Measurements from ENCODE around the gene ALDH16A1. TPM values are rescaled to one million over a fixed set of nuclear protein-coding genes. Genes with fewer than 3 reads are reported as not detected.

Gene ALDH16A1
- total and polyA plus RNA-seq, 2 of the 4 experiments (the other 2 are of a cell fraction): 10.4 to 12.9 TPM

DNA sequence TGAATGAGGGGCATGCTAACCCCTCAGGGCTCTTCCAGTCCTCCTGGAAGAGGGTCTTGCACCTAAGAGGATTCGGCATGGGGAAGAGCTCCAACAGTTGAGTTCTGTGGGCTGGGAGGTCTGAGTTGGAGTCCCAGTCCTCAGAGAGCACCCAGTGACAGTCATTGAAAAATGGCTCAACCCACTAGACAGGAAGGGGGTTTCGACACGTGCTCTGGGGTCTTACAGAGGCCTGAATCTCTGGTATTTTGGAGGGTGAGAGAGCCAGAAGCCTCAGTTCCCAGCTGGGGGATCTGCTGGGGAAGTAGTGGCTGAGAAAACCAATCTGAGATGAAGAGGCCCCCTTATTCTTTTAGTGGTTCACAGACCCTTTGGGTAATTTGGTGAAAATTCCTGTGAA, 38.8 kb upstream of the ALDH16A1 start:
- TF ChIP-seq CHD1 (IDR thresholded peaks at IDR 0.05; ENCODE audit: low read depth, low read length): no peak
- no peak for TF ChIP-seq SMC3 (IDR thresholded peaks at IDR 0.05; ENCODE audit: low read depth, low read length)
- TF ChIP-seq, protein P1, sequence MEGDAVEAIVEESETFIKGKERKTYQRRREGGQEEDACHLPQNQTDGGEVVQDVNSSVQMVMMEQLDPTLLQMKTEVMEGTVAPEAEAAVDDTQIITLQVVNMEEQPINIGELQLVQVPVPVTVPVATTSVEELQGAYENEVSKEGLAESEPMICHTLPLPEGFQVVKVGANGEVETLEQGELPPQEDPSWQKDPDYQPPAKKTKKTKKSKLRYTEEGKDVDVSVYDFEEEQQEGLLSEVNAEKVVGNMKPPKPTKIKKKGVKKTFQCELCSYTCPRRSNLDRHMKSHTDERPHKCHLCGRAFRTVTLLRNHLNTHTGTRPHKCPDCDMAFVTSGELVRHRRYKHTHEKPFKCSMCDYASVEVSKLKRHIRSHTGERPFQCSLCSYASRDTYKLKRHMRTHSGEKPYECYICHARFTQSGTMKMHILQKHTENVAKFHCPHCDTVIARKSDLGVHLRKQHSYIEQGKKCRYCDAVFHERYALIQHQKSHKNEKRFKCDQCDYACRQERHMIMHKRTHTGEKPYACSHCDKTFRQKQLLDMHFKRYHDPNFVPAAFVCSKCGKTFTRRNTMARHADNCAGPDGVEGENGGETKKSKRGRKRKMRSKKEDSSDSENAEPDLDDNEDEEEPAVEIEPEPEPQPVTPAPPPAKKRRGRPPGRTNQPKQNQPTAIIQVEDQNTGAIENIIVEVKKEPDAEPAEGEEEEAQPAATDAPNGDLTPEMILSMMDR (conservative IDR thresholded peaks at IDR 0.05; ENCODE audit: low read depth, low read length): no peak
- TF ChIP-seq POLR2A (IDR thresholded peaks at IDR 0.05; ENCODE audit: low read depth, low read length): no peak
- no peak for TF ChIP-seq MAZ (IDR thresholded peaks at IDR 0.05; ENCODE audit: borderline replicate concordance, low read depth, low read length)
- no peak for TF ChIP-seq CEBPB (IDR thresholded peaks at IDR 0.05; ENCODE audit: low read depth, low read length)
- TF ChIP-seq FOS (IDR thresholded peaks at IDR 0.05; ENCODE audit: low read depth, low read length): no peak
- TF ChIP-seq, protein P2, sequence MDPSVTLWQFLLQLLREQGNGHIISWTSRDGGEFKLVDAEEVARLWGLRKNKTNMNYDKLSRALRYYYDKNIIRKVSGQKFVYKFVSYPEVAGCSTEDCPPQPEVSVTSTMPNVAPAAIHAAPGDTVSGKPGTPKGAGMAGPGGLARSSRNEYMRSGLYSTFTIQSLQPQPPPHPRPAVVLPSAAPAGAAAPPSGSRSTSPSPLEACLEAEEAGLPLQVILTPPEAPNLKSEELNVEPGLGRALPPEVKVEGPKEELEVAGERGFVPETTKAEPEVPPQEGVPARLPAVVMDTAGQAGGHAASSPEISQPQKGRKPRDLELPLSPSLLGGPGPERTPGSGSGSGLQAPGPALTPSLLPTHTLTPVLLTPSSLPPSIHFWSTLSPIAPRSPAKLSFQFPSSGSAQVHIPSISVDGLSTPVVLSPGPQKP (IDR thresholded peaks at IDR 0.05; ENCODE audit: borderline replicate concordance, low read depth, low read length): no peak
- no peak for TF ChIP-seq RAD21 (IDR thresholded peaks at IDR 0.05; ENCODE audit: low read length)
- no peak for TF ChIP-seq NFE2L2 (IDR thresholded peaks at IDR 0.05; ENCODE audit: low read depth, low read length)
- no peak for TF ChIP-seq RFX5 (IDR thresholded peaks at IDR 0.05; ENCODE audit: low read depth, low read length)
- TF ChIP-seq MXI1 (IDR thresholded peaks at IDR 0.05; ENCODE audit: borderline replicate concordance, low read depth, low read length): no peak
- Histone ChIP-seq H4K20me1 (ENCODE audit: insufficient read depth, low read length) (no peaks in the 10 kb centered on the region), H2AFZ (replicated peaks; ENCODE audit: low read length, poor library complexity) (no peak overlapping the region), H4K5ac (ENCODE audit: low read depth, low read length) (no peak overlapping the region), H3K14ac (replicated peaks; ENCODE audit: low read depth, low read length) (no peak overlapping the region), H3K9me3 (ENCODE audit: control insufficient read depth, insufficient read depth, low read length) (no peaks in the 10 kb centered on the region), H3K4me3 (ENCODE audit: insufficient read depth, low read depth, low read length) (no peak overlapping the region), H2BK15ac (ENCODE audit: low read depth, low read length) (no peak overlapping the region), H3K27ac (ENCODE audit: insufficient read depth, low read length) (no peak overlapping the region), H3K9ac (ENCODE audit: low read depth, low read length) (no peak overlapping the region), H2AK5ac (ENCODE audit: low read depth, low read length) (no peak overlapping the region), H3K27me3 (ENCODE audit: control insufficient read depth, insufficient read depth, low read length) (peaks cover 62% of the 10 kb centered on the region), H2BK120ac (ENCODE audit: low read depth, low read length) (no peak overlapping the region), H2BK20ac (ENCODE audit: low read depth, low read length) (no peak overlapping the region), H3K79me1 (ENCODE audit: low read depth in 1 of 2, low read length in 2 of 2) (no peaks in the 10 kb centered on the region), H3K9me1 (ENCODE audit: insufficient read depth, low read length) (no peaks in the 10 kb centered on the region), H4K8ac (ENCODE audit: low read depth in 2 of 2, low read length in 2 of 2) (no peak overlapping the region), H3K4ac (ENCODE audit: low read depth, low read length) (no peak overlapping the region), H3K23ac (ENCODE audit: low read depth, low read length) (no peak overlapping the region), H3K4me1 (ENCODE audit: control insufficient read depth, insufficient read depth, low read length) (no peaks in the 10 kb centered on the region), H3K56ac (ENCODE audit: extremely low read depth, insufficient read depth, low read length) (no peak overlapping the region), H2AK9ac (replicated peaks; ENCODE audit: low read depth, low read length, poor library complexity) (no peak overlapping the region), H3K36me3 (ENCODE audit: control insufficient read depth, insufficient read depth, low read length) (no peaks in the 10 kb centered on the region), H2BK5ac (ENCODE audit: low read depth, low read length, poor library complexity, severe bottlenecking) (no peak overlapping the region), H3K18ac (ENCODE audit: low read depth, low read length) (no peak overlapping the region), H3K4me2 (ENCODE audit: low read depth, low read length) (no peak overlapping the region), H4K91ac (ENCODE audit: insufficient read depth, low read depth, low read length) (no peak overlapping the region)
- ChIA-PET CTCF (no interaction called here), POLR2A (ENCODE audit: unreplicated experiment) (no interaction called here)
- ATAC-seq (ENCODE audit: low read depth) (no peak), DNase-seq (no peak)
- dilution Hi-C loops (cut with HindIII; ENCODE audit: low sequenced_read_pairs, unreplicated experiment): no loop called here
- no TSS peak for BruUV-seq (replicated peaks)
- WGBS, 2 experiments (ENCODE audit: extremely low coverage in 2 of 2, insufficient read length in 1 of 2): no CpG with 5 or more reads among the region's 3 CpGs
- in situ Hi-C loops (cut with MboI; ENCODE audit: low sequenced_read_pairs): no loop called here
- intact Hi-C loops (cut with micrococcal nuclease): no loop called here

All from IMR-90 (cell line).